ENCODE data around the gene MGAM2.

The MGAM2 gene

DNA sequence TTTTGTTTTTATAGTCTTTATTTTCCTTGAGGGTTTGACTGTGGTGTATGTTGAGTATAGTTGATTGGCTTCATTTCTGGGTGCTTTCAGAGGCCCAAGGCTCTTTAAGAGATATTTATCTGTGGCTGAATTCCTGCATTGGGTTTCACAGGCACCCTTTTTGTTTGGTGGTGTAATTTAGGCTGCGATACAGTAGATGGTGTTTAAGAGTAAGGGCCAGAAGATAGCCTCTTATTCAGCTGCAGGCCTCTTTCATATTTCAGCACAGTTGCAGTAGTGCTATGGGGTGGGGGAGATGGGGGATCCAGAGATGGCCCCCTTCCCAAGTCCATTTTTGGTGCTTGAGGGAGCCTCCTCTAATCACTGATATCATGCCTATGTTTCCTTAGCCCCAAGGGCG lies 69.7 kb downstream of the MGAM2 start:
- no peak for DNase-seq

DNA sequence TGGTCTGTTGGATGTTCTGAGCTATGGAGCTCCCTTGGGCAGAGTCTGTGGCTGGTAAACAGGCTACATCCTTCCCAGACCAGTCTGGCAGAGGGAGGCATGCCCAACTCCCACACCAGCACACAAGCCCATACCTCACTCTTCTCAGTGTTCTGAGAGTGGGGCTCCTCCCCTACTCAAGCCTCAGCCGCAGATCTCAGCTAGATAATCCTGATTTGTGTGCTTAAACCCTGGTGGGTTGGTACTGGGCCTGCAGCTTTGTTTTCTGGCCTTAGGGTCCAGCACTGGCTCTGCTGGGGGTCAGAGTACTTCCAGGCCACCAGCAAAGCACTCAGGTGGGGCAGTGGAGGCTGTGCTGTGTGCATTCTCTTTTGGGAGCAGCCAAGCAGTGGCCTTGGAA lies 70.4 kb downstream of the MGAM2 start:
- DNase-seq = no peak

DNA sequence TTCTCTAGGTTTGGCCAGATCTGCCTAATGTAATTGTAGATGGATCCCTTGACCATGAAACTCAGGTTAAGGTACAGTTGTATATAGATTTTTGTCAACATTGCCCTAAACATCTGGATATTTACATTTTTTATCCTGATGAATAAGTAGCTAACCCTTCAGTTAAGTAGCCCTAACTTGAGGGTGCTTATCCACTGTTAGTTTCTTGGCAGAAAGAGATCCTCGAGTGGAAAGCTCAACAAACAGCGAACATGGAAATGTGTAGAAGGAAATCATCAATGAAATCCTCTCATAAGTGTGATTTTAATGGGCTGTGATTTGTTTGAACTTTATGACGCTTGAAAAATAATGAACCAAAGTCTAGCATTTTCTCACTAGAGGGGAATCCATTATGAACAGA lies 73.6 kb downstream of the MGAM2 start:
- no peak for DNase-seq

DNA sequence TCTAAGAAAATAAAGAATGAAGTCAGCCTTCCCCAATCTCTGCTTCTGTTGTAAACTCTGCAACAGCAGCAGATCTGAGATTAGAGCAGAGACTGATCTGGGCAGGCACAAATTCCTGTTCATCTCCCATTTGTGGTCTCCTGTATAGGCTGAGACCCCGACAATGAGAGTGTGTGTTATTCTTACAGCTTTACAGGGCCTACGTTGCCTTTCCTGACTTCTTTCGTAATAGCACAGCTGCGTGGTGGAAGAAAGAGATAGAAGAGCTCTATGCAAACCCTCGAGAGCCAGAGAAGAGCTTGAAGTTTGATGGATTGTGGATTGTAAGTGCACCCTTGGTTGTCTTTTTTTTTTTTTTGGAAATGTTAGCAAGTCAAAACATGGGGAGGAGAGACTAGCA lies 74.3 kb downstream of the MGAM2 start:
- DNase-seq = no peak

DNA sequence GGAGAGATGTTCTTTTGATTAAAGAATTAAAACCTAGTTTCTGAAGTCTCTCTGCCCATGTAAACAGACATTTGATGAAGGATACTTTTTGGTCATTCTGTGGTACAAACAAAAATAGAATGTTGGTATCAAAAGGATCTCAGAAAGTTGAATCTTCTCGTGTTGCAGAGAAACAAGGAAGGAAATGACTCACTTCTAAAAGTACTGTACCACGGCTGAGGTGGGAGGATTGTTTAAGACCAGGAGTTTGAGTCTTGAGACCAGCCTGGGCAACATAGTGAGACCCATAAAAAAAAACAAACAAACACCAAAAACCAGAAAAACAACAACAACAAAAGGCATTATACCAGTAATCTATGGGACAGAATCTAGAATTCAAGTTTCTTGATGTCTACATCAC lies 76.6 kb downstream of the MGAM2 start:
- no peak for DNase-seq

DNA sequence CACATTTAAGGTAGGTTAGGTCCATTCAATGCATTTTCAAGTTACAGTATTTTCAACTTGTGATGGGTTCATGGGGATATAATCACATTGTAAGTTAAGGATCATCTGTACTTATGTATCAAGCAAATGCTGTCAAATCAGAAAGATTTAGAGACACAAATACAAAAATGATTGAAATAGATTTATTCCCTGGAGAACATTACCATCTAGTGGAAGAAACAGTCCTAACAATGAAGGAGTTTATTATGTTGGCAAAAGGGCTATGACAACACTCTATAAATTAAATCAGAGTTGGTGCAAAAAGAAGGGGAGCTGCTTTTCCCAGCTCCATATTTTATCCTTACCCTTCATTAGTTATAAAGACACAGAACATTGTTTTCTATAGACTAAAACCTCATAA lies 77.3 kb downstream of the MGAM2 start:
- DNase-seq = peak in 1 of 2 experiments; percentile 13

DNA sequence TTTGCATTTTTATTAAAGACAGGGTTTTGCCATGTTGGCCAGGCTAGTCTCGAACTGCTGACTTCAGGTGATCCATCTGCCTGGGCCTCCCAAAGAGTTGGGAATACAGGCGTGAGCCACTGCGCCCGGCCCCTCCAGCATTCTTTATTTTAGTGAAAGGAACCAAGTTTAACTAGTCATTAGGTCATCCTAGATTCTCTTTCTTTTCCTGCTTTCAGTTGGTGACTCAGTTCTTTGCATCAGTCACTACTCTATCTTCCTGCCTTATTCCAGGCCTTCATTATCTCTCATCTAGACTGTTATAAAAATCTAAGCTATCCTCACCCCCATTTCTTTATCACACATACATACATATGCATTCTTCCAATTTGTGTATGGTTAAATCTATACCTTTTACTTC lies 82.7 kb downstream of the MGAM2 start:
- no peak for DNase-seq

DNA sequence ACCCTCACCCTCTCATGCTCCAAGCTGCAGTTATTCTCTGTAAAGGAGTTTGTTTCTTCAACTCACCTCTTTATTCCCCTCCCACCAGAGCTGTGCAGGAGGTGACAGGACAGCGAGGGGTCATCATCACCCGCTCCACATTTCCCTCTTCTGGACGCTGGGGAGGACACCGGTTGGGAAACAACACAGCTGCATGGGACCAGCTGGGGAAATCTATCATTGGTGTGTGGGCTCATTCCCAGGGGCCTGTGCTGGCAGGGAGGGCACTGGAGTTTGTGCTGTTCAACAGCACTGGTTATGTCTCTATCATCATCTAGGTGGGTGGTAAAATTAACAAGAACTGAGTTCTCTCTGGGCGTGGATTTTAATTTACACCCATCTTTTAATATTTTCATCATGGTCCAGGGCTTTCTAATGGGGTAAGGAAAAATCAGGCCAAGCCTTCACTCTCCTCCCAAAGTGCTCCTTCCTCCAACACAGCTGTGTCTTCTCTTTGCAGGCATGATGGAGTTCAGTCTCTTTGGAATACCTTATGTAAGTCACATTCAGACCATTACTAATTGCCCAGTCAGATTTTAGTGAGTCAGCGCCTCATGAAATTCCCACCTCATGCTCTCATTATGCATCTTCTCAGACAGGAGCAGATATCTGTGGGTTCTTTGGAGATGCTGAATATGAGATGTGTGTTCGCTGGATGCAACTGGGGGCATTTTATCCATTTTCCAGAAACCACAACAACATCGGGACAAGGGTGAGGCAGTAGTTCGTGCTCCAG lies 84.7 kb downstream of the MGAM2 start:
- DNase-seq = no peak

DNA sequence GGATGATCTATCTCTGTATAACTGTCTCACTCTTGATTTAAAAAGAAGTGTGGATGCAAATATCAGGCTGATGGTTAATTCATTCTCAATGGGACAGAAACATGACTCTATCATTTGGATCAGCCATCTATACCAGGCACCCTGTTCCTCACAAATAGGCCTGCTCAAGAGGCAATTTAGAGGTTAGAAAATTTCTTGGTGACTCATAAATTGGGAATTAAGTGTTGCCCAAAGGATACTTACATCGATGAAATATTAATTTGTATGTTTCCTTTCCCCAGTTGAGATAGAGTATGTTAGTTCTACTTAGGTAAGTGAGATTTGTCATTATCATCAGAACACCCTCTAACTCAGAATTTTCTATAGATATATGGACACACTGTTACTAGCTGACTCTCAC lies 88.7 kb downstream of the MGAM2 start:
- DNase-seq = no peak

DNA sequence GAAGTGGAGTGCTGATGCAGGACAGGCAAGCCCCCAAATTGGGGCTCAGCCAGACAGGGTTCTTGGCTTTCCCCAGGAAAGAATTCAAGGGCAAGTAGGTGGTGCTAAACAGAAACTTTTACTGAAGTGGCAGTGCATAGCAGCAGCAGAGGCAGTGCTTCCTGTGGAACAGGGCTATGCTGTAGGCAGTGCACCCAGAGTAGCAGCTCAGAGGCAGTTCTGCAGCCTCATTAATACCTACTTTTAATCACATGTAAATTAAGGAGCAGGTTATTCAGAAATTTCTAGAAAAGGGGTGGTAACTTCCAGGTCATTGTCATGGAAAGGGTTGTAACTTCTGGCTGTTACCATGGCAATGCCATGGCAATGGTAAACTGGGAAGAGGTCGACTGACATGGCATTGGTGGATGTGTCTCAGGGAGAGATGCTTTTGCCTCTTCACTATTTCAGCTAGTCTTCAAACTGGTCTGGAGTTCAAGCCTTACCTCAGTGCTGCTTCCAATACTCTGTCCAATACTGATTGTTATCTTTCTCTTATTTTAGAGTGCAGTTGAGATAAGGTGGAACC lies 117.1 kb downstream of the MGAM2 start:
- no peak for DNase-seq

DNA sequence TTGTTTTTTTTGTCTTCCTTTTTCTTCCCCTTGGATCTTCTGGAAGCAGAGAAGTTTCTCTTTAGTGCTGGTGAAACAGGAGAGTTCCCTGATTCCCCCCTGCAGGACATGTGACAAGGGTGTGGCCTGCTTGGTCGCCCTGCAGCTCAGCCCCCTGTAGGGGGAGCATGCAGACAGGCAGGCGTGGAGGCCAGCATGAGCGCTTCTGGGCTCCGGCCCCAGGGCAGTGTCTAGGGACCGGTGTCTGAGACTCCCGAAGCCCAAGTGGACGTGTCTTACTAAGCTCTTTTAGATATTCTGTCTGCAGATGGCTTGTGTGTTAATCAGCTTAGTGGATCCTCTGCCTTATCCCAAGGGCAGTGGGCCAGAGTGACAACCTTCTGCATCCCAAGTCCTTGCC lies 120.2 kb downstream of the MGAM2 start:
- no peak for DNase-seq

DNA sequence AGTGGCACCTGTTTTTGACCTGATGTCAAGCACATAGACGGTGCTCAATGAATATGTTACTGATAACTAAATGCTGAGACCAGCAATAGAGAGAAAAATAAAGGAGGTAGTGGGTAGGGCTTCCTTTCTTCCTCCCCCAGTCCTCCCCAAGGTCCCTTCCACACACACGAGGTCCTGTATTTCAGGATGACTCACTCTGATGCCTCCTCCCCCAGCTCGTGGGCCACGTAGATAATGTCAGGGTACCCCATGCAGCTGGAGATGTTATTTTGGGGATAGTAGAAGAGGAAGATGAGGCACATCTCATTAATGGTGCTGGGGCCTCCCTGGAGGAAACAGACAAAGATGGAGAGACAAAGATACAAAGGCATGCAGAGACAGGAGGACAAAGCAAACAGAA lies 129.0 kb downstream of the MGAM2 start:
- no peak for DNase-seq

DNA sequence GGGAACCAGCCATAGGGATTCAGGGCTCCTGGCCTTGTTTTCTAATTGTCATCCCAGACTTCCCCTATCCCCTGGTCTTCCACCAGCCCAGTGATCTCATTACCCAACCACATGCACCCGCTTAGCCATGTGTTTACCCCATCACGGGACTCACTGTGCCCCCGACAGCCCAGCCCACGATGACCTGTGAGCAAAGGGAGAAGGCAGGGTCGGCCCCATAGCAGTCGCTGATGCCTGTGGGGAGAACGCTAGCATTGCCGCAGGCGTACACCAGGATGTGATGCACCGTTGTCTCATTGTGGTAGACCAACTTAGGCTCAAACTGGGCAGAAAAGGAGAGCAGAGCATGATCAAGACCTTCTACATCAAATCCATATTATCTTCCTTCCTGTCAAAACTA lies 132.3 kb downstream of the MGAM2 start:
- DNase-seq = no peak

DNA sequence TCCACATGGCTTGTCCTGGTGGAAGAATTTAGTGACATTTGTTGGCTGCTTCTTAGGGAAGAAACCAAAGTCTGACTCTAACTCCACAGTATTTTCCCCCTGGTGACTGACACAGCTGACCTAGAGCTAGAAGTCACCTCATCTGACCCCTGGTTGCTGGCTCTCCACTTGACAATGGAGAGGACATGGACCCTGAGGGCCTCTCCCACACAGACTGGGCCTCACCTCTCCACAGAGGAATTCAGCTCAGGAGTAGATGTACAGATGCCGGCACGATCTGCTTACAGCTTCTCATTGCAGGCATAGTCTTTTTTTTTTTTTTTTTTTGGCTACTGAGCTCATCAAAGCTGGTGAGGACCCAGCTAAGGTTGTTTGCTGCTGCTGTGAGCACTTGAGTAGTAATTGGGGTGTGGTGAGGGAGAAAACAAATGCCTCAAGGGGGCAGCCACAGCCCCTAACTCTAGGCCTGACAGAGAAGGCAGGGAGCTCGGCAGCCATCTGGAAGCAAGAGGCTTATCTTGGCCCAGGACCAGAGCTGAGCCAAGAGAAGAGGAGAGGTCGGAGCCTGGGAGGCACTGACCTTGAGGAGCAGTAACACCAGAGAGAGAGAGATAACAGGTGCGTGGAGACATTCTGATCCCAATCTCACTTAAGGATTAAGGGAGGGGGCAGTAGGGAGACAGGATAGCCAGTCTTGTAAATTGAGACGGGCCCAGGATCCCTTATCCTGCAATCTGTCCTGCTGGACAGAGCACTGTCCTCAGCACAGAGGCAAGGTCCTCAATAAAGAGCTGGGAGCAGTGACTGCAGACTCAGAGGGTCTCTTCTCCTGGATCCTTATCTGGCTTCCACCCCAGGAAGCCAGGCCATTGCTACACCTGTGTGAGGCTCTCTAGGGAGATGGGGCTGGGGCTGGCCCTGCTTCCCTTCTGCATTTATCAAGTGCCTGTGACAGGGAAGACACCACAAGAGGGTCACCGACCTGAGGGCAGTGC lies 136.9 kb downstream of the MGAM2 start:
- DNase-seq = no peak

DNA sequence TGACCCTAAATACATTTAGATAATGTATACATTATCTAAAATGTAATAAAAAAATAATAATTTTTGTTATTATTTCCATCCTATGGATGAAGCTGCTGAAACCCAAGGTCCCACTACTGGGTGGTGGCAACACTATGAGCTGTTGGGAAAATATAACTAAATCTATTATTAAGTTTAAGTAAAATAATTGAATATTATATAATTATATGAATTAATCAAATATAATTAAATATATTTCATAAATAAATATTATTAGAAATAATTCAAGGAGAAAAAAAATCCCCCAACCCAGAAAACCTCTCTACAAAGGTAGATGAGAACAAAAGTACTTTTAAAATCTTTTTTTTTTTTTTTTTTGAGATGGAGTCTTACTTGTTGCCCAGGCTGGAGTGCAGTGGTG lies 138.4 kb downstream of the MGAM2 start:
- no peak for DNase-seq

DNA sequence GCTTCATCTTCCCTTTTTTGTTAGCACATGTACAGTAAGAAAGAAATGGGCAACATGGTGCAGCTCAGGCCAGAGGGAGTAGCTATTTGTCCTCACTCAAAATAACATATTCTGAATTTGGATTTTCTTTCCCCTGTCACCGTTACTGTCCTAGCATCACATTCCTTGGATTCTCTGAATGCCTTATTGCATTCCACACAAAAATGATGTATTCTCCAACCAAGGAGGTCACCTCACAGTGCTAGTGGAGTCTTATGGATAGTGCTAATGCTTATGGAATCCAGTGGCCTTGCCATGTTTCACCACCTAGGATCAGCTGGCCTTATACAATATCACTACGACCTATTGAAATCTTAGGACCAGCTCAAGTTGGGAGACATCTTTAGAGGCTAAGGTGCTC lies 139.2 kb downstream of the MGAM2 start:
- DNase-seq = peak in 1 of 2 experiments; percentile 4

DNA sequence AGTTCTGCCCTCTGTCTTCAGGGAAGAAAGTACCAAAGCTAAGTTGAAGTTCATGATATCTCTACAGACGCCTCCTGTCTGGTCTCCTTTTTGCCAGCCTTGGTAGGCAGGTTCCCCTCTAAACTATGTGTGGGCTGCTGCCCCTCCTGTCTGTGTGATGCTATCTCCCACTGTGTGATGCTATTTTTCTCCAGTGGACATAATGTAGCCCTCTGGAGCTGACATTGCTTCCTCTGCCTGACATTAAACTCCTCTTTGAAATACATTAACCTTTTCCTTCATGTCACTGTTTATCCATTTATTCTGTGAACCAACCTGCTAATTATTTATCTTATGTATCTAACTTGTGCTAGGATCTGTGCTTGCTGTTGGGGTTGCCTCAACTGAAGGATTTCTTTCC lies 146.4 kb downstream of the MGAM2 start, which contains the start of gene PRSS58:
TSS of gene PRSS58 (minus strand) at position 101 of the 400 bp plus-strand sequence. CDS start 351 bp downstream, outside the sequence.
- DNase-seq = no peak

DNA sequence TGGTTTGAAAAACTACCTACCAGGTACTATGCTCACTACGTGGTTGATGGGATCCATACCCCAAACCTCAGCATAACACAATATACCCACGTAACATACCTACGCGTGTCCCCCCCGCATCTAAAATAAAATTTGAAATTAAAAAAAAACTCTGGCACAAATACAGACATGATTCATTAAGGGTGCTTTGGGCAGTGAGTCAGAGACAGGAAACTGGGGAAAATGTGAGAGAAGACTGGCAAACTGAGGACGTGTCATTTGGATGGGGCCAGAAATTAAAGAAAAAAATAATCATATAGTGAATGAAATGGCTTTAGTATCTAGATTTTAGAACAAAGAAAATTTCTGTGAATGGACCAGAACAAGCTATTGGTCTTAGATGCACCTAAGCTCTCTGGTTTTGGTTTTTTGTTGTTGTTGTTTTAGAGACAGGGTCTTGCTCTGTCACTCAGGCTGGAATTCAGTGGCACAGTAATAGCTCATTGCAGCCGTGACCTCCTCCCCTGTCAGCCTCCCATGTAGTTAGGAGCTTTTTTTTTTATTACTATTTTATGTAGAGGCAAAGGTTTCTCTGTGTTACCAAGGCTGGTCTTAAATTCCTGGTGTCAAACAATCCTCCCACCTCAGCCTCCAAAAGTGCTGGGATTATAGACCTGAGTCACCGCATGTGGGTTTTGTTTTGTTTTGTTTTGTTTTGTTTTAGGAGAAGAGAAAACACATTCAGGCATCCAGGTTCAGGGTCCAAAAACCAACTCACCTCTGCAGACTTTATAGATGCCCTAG lies 152.3 kb downstream of the MGAM2 start:
- peak in 1 of 2 experiments; percentile 38 for DNase-seq

Measured in SW 1271 (cell line).